Activated CD4-positive, alpha-beta T cell treated with anti-CD3 and anti-CD28 coated beads for 36 hours (primary cell): ENCODE measurements around the gene ITGA3. TPM values are rescaled to one million over a fixed set of nuclear protein-coding genes. Genes with fewer than 3 reads are reported as not detected.

ENCODE experiments used
- ATAC-seq: fragments of 200-7000 bp; cut with Tn5 transposase; one replicate; pipeline ENCODE4 v1.10.0; 2021; ENCODE audit warnings: mild to moderate bottlenecking, moderate library complexity
- CTCF ChIA-PET: fragments of 350-600 bp; sonication (Branson Sonifier 250); formaldehyde crosslinking; loops from one replicate; lab custom pipeline; 2021; ENCODE audit warnings: antibody characterized with exemption; lab: Charles Lee
- POLR2A ChIA-PET: fragments of 350-600 bp; sonication (Branson Sonifier 250); formaldehyde crosslinking; loops from one replicate; lab custom pipeline; 2021; ENCODE audit warnings: antibody characterized with exemption, inconsistent platforms; lab: Charles Lee
- DNase-seq: peaks from one replicate; pipeline ENCODE4 v3.0.0-alpha.2; 2020
- H3K27ac Mint-ChIP-seq: one replicate; pipeline ENCODE4 v1.8.0; 2021; ENCODE audit warnings: mixed read lengths
- H3K27me3 Mint-ChIP-seq: one replicate; pipeline ENCODE4 v1.8.0; 2021; ENCODE audit warnings: mixed read lengths
- H3K36me3 Mint-ChIP-seq: one replicate; pipeline ENCODE4 v1.8.0; 2021; ENCODE audit warnings: low read depth, mixed read lengths
- H3K4me1 Mint-ChIP-seq: one replicate; pipeline ENCODE4 v1.8.0; 2021; ENCODE audit warnings: mixed read lengths
- H3K4me3 Mint-ChIP-seq: one replicate; pipeline ENCODE4 v1.8.0; 2021; ENCODE audit warnings: mild to moderate bottlenecking, moderate library complexity, mixed read lengths
- H3K9me3 Mint-ChIP-seq: one replicate; pipeline ENCODE4 v1.8.0; 2021; ENCODE audit warnings: low read depth, mixed read lengths
- intact Hi-C, 2 experiments: fragments of 100-400 bp; cut with DNase I in 1 of 2; cut with micrococcal nuclease in 1 of 2; formaldehyde crosslinking; loops; one replicate each; pipeline versions ENCODE4 v1.14.2 to v1.15.1; 2022 to 2024; cut with DNase I, micrococcal nuclease
- total RNA-seq, 2 experiments: library from RNA; stranded (reverse); gene quantifications; one replicate each; pipeline ENCODE4 v1.2.3, GENCODE V29; 2021

The ITGA3 gene
- total RNA-seq, 2 experiments from 2014 or later: 6.8 to 7.8 TPM

GRCh38 chr17:50096092-50096491 lies 40.2 kb downstream of the ITGA3 start:
- intact Hi-C loops: loop anchor here in 1 of 2 experiments (10.0 kb wide), 1 partner anchor 199 kb away; no protein-coding TSS in a partner anchor
- no peaks in the 10 kb centered on the region for H3K9me3 Mint-ChIP-seq
- ChIA-PET CTCF (interaction anchor here (1.3 to 5.7 kb wide), 2 partner anchors 9 to 20 kb away, joined by 8 to 42 read pairs; no protein-coding TSS in a partner anchor), POLR2A (no interaction called here)
- H3K4me1 Mint-ChIP-seq: peaks cover 19% of the 10 kb centered on the region
- H3K36me3 Mint-ChIP-seq: no peaks in the 10 kb centered on the region
- no peak overlapping the region for H3K27ac Mint-ChIP-seq
- no peaks in the 10 kb centered on the region for H3K27me3 Mint-ChIP-seq
- H3K4me3 Mint-ChIP-seq: peak overlapping the region; percentile 84
- DNase-seq (no peak), ATAC-seq (no peak)

- DNase-seq (no peak), ATAC-seq (no peak)
- Mint-ChIP-seq H3K36me3 (no peaks in the 10 kb centered on the region), H3K27me3 (no peaks in the 10 kb centered on the region), H3K27ac (no peak overlapping the region), H3K4me3 (no peak overlapping the region), H3K4me1 (peaks cover 19% of the 10 kb centered on the region), H3K9me3 (no peaks in the 10 kb centered on the region)
- CTCF ChIA-PET: interaction anchor here (1.2 to 5.7 kb wide), 4 partner anchors 9 to 19 kb away, joined by 3 to 42 read pairs (median 16); no protein-coding TSS in a partner anchor
- intact Hi-C loops: loop anchor here in 1 of 2 experiments (10.0 kb wide), 1 partner anchor 198 kb away; no protein-coding TSS in a partner anchor
- POLR2A ChIA-PET: no interaction called here
Measured at GRCh38 chr17:50096758-50097157, 40.8 kb downstream of the ITGA3 start.

GRCh38 chr17:50097455-50097854 lies 41.5 kb downstream of the ITGA3 start:
- H3K4me3 Mint-ChIP-seq: no peak overlapping the region
- DNase-seq: no peak
- intact Hi-C loops: loop anchor here in 1 of 2 experiments (10.0 kb wide), 1 partner anchor 197 kb away; no protein-coding TSS in a partner anchor
- no peak overlapping the region for H3K27ac Mint-ChIP-seq
- H3K9me3 Mint-ChIP-seq: no peaks in the 10 kb centered on the region
- no peaks in the 10 kb centered on the region for H3K27me3 Mint-ChIP-seq
- no peaks in the 10 kb centered on the region for H3K36me3 Mint-ChIP-seq
- POLR2A ChIA-PET: no interaction called here
- H3K4me1 Mint-ChIP-seq: peaks cover 19% of the 10 kb centered on the region
- CTCF ChIA-PET: interaction anchor here (0.6 to 5.7 kb wide), 5 partner anchors 10 to 553 kb away, joined by 3 to 42 read pairs (median 6); no protein-coding TSS in a partner anchor
- no peak for ATAC-seq

- intact Hi-C loops: loop anchor here in 1 of 2 experiments (10.0 kb wide), 1 partner anchor 197 kb away; no protein-coding TSS in a partner anchor
Measured at GRCh38 chr17:50097926-50098325, 42.0 kb downstream of the ITGA3 start.

GRCh38 chr17:50098583-50098982 lies 42.7 kb downstream of the ITGA3 start:
- no peak overlapping the region for H3K4me3 Mint-ChIP-seq
- no peaks in the 10 kb centered on the region for H3K27me3 Mint-ChIP-seq
- H3K36me3 Mint-ChIP-seq: no peaks in the 10 kb centered on the region
- ATAC-seq (no peak), DNase-seq (no peak)
- intact Hi-C loops: loop anchor here in 1 of 2 experiments (10.0 kb wide), 1 partner anchor 196 kb away; no protein-coding TSS in a partner anchor
- ChIA-PET POLR2A (no interaction called here), CTCF (interaction anchor here (0.7 to 3.8 kb wide), 7 partner anchors 11 to 236 kb away, joined by 3 to 24 read pairs (median 4); no protein-coding TSS in a partner anchor)
- H3K9me3 Mint-ChIP-seq: no peaks in the 10 kb centered on the region
- no peak overlapping the region for H3K27ac Mint-ChIP-seq
- H3K4me1 Mint-ChIP-seq: peaks cover 19% of the 10 kb centered on the region

More at GRCh38 chr17:50097926-50098325, 42.0 kb downstream of the ITGA3 start:
- H3K27ac Mint-ChIP-seq: no peak overlapping the region
- H3K4me1 Mint-ChIP-seq: peaks cover 19% of the 10 kb centered on the region
- H3K9me3 Mint-ChIP-seq: no peaks in the 10 kb centered on the region
- ATAC-seq (no peak), DNase-seq (no peak)
- H3K27me3 Mint-ChIP-seq: no peaks in the 10 kb centered on the region
- no peaks in the 10 kb centered on the region for H3K36me3 Mint-ChIP-seq
- POLR2A ChIA-PET: no interaction called here
- no peak overlapping the region for H3K4me3 Mint-ChIP-seq
- CTCF ChIA-PET: interaction anchor here (0.6 to 3.8 kb wide), 7 partner anchors 11 to 235 kb away, joined by 3 to 24 read pairs (median 3); no protein-coding TSS in a partner anchor

- no peak overlapping the region for H3K27ac Mint-ChIP-seq
- no peak for ATAC-seq
- intact Hi-C loops: loop anchor here in 1 of 2 experiments (10.0 kb wide), 1 partner anchor 196 kb away; no protein-coding TSS in a partner anchor
- no peak overlapping the region for H3K4me3 Mint-ChIP-seq
- H3K36me3 Mint-ChIP-seq: no peaks in the 10 kb centered on the region
- no peaks in the 10 kb centered on the region for H3K9me3 Mint-ChIP-seq
- H3K4me1 Mint-ChIP-seq: peaks cover 19% of the 10 kb centered on the region
- no peaks in the 10 kb centered on the region for H3K27me3 Mint-ChIP-seq
- ChIA-PET POLR2A (no interaction called here), CTCF (interaction anchor here (0.7 to 3.8 kb wide), 4 partner anchors 12 to 102 kb away, joined by 3 to 24 read pairs (median 4); no protein-coding TSS in a partner anchor)
- DNase-seq: no peak
Measured at GRCh38 chr17:50099003-50099402, 43.1 kb downstream of the ITGA3 start.

- Mint-ChIP-seq H3K27me3 (no peaks in the 10 kb centered on the region), H3K36me3 (no peaks in the 10 kb centered on the region), H3K9me3 (no peaks in the 10 kb centered on the region), H3K4me3 (no peak overlapping the region), H3K4me1 (peaks cover 9% of the 10 kb centered on the region), H3K27ac (no peak overlapping the region)
- ChIA-PET CTCF (interaction anchor here (0.6 to 3.8 kb wide), 2 partner anchors 13 to 260 kb away, joined by 3 to 24 read pairs; no protein-coding TSS in a partner anchor), POLR2A (no interaction called here)
- ATAC-seq: no peak
- no peak for DNase-seq
- intact Hi-C loops: no loop called here
Measured at GRCh38 chr17:50100480-50100883, 44.6 kb downstream of the ITGA3 start.

- H3K27me3 Mint-ChIP-seq: no peaks in the 10 kb centered on the region
Measured at GRCh38 chr17:50100921-50101345, 45.0 kb downstream of the ITGA3 start.

GRCh38 chr17:50101346-50102163 lies 45.6 kb downstream of the ITGA3 start:
- ChIA-PET CTCF (interaction anchor here (3.5 kb wide), 1 partner anchor 8 kb away, joined by 20 read pairs; the partner anchor contains the start of gene PDK2), POLR2A (no interaction called here)
- no peak overlapping the region for H3K4me3 Mint-ChIP-seq
- H3K36me3 Mint-ChIP-seq: no peaks in the 10 kb centered on the region
- DNase-seq: no peak
- no peaks in the 10 kb centered on the region for H3K27me3 Mint-ChIP-seq
- H3K4me1 Mint-ChIP-seq: no peaks in the 10 kb centered on the region
- intact Hi-C loops: no loop called here
- ATAC-seq: no peak
- H3K9me3 Mint-ChIP-seq: no peaks in the 10 kb centered on the region
- no peak overlapping the region for H3K27ac Mint-ChIP-seq

More at GRCh38 chr17:50100921-50101345, 45.0 kb downstream of the ITGA3 start:
- POLR2A ChIA-PET: no interaction called here
- H3K36me3 Mint-ChIP-seq: no peaks in the 10 kb centered on the region
- peaks cover 4% of the 10 kb centered on the region for H3K4me1 Mint-ChIP-seq
- ATAC-seq (no peak), DNase-seq (no peak)
- intact Hi-C loops: no loop called here
- no peaks in the 10 kb centered on the region for H3K9me3 Mint-ChIP-seq
- no peak overlapping the region for H3K27ac Mint-ChIP-seq
- no peak overlapping the region for H3K4me3 Mint-ChIP-seq
- CTCF ChIA-PET: interaction anchor here (0.6 kb wide), 1 partner anchor 260 kb away, joined by 3 read pairs; no protein-coding TSS in a partner anchor

- H3K4me1 Mint-ChIP-seq: no peaks in the 10 kb centered on the region
- CTCF ChIA-PET: interaction anchor here (3.5 kb wide), 1 partner anchor 8 kb away, joined by 20 read pairs; the partner anchor contains the start of gene PDK2
- ATAC-seq (no peak), DNase-seq (no peak)
- POLR2A ChIA-PET: no interaction called here
- H3K27me3 Mint-ChIP-seq: no peaks in the 10 kb centered on the region
- intact Hi-C loops: no loop called here
- no peak overlapping the region for H3K4me3 Mint-ChIP-seq
- H3K9me3 Mint-ChIP-seq: no peaks in the 10 kb centered on the region
- no peaks in the 10 kb centered on the region for H3K36me3 Mint-ChIP-seq
- H3K27ac Mint-ChIP-seq: no peak overlapping the region
Measured at GRCh38 chr17:50102164-50102991, 46.5 kb downstream of the ITGA3 start.
